Tibial nerve (tissue), 4 donors: ENCODE data around the gene RFNG. TPM values are rescaled to one million over a fixed set of nuclear protein-coding genes. Genes with fewer than 3 reads are reported as not detected.

ENCODE experiments used
- DNase-seq, 2 donors: peaks; one replicate each; pipeline ENCODE4 v3.0.0-alpha.2; 2019; ENCODE audit warnings: low spot score in 2 of 2
- H3K27ac ChIP-seq, 4 donors: fragments of 200-600 bp; sonication (generic) in 3 of 4; one replicate each; pipeline ENCODE4 v1.5.1; 2017 to 2019; ENCODE audit warnings: mild to moderate bottlenecking in 1 of 4
- H3K27me3 ChIP-seq, 2 donors: fragments of 200-600 bp; sonication (generic) in 1 of 2; one replicate each; pipeline versions ENCODE4 v1.5.1 to v1.6.0; 2017 to 2019
- H3K36me3 ChIP-seq, 3 donors: fragments of 200-600 bp; sonication (generic); one replicate each; pipeline ENCODE4 v1.5.1; 2018 to 2019
- H3K4me1 ChIP-seq, 4 donors: fragments of 200-600 bp; sonication (generic) in 3 of 4; one replicate each; pipeline ENCODE4 v1.5.1; 2017 to 2019
- H3K4me3 ChIP-seq, 4 donors: fragments of 200-600 bp; sonication (generic) in 3 of 4; one replicate each; pipeline ENCODE4 v1.5.1; 2017 to 2019; ENCODE audit warnings: mild to moderate bottlenecking in 1 of 4, moderate library complexity in 1 of 4
- H3K9me3 ChIP-seq, 4 donors: fragments of 200-600 bp; sonication (generic) in 3 of 4; one replicate each; pipeline ENCODE4 v1.5.1; 2017 to 2019
- EP300 ChIP-seq, 2 donors: sonication (generic); formaldehyde crosslinking; IDR thresholded peaks; one replicate each; pipeline ENCODE4 v1.6.1; 2017; ENCODE audit warnings: antibody characterized with exemption in 2 of 2, mild to moderate bottlenecking in 1 of 2
- POLR2A ChIP-seq, 2 donors: fragments of 450-650 bp; IDR thresholded peaks; one replicate each; pipeline ENCODE4 v1.6.1; 2017; ENCODE audit warnings: antibody characterized with exemption in 2 of 2, mild to moderate bottlenecking in 2 of 2, moderate library complexity in 2 of 2
- whole genome bisulfite sequencing, 2 donors: methylation state at CpG; one replicate each; pipeline ENCODE4 v1.1.5; 2018; 5-methylcytosine and 5-hydroxymethylcytosine counted together
- total RNA-seq, 4 donors: library from RNA; depleted of rRNA; stranded (reverse); fragments of >200 nt; gene quantifications; one replicate each; pipeline ENCODE4 v1.1.0, GENCODE V29; 2016
- TF ChIP-seq, protein P1 (sequence below), 5 experiments: fragments of 200-600 bp in 3 of 5; fragments of 450-650 bp in 2 of 5; sonication (generic) in 3 of 5; IDR thresholded peaks; one replicate each; pipeline ENCODE4 v1.5.1; 2016 to 2019; ENCODE audit warnings: antibody characterized with exemption in 5 of 5, mild to moderate bottlenecking in 3 of 5, moderate library complexity in 2 of 5

The RFNG gene
- total RNA-seq, 4 donors from 2014 or later: 43.5 to 70.2 (median 64.4) TPM

DNA sequence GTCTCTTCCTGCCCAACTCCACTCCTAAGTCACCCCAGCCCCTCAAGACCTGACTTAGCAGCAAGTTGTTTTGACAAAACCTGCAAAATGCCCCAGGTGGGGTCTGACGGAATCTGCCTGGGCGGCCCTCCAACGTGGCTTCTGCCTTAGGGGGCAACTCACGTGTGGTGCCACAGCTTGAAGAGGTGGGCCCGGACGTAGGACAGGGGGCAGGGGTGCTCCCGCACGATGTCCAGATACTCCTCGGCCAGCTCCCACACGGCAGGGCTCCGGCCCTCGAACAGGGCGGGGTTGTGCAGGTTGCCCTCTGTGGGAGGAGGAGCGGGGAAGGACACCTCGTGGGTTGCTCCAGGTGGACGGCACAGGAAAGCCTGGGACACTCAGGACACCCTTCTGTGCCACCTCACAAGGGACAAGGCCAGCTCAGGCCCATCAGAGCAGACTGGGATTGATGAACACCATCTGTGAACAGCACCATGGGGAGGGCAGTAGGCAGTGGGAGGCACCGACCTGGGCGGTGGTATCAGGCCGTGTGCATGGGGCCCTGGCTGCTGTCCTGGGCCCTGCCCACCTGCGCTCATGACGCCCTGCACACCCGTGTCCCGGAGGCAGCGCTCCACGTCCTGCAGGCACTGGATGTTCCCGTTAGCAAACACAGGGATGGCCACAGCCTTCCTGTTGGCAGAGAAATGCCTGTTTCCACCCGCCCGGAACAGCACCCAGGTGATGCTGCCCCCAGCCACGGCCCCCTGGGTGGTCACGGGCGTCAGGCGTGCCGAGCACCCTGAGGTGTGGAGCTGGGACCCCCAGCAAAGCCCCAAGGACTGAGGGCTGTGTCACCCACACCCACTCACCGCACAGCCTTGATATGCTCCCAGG, 9.7 kb upstream of the RFNG start:
- 82 to 88% methylated on average over 18 to 33 of the region's 34 CpGs for WGBS, 2 donors
- no peak for DNase-seq
- Histone ChIP-seq H3K4me3 (no peak overlapping the region), H3K27me3 (no peaks in the 10 kb centered on the region), H3K27ac (no peak overlapping the region), H3K4me1 (peaks cover 0 to 27% (median 13%) of the 10 kb centered on the region in 4 donors), H3K36me3 (peaks cover 0 to 80% (median 29%) of the 10 kb centered on the region in 3 donors), H3K9me3 (no peaks in the 10 kb centered on the region)
- TF ChIP-seq POLR2A (IDR thresholded peaks at IDR 0.05) (no peak), EP300 (IDR thresholded peaks at IDR 0.05) (no peak)
- TF ChIP-seq, protein P1, sequence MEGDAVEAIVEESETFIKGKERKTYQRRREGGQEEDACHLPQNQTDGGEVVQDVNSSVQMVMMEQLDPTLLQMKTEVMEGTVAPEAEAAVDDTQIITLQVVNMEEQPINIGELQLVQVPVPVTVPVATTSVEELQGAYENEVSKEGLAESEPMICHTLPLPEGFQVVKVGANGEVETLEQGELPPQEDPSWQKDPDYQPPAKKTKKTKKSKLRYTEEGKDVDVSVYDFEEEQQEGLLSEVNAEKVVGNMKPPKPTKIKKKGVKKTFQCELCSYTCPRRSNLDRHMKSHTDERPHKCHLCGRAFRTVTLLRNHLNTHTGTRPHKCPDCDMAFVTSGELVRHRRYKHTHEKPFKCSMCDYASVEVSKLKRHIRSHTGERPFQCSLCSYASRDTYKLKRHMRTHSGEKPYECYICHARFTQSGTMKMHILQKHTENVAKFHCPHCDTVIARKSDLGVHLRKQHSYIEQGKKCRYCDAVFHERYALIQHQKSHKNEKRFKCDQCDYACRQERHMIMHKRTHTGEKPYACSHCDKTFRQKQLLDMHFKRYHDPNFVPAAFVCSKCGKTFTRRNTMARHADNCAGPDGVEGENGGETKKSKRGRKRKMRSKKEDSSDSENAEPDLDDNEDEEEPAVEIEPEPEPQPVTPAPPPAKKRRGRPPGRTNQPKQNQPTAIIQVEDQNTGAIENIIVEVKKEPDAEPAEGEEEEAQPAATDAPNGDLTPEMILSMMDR (IDR thresholded peaks at IDR 0.05): no peak

DNA sequence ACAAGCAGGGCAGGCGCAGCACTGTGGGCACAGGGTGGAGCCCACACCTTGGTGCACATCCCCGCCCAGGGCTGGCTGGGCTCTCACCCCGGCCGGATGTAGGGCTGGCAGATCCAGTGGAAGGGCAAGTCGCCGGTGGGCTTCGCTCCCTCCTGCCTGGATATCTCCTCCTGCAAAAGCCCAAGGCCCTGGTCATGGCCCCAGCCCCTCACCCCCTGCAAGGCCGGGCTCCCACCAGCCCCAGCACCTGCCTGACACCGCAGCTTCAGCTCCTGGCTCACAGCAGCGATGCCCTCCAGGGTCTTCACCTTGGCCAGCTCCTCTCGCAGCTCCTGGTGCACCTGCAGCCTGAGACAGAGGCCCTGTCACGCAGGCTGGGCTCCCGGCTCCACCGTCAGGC, 9.0 kb upstream of the RFNG start:
- DNase-seq: no peak
- H3K4me3 ChIP-seq: no peak overlapping the region
- H3K4me1 ChIP-seq: peaks cover 0 to 21% (median 11%) of the 10 kb centered on the region in 4 donors
- H3K9me3 ChIP-seq: no peaks in the 10 kb centered on the region
- H3K27me3 ChIP-seq: no peaks in the 10 kb centered on the region
- H3K36me3 ChIP-seq: peaks cover 0 to 86% (median 29%) of the 10 kb centered on the region in 3 donors
- H3K27ac ChIP-seq: no peak overlapping the region
- WGBS, 2 donors: 89 to 95% methylated on average over 6 to 13 of the region's 14 CpGs
- TF ChIP-seq EP300 (IDR thresholded peaks at IDR 0.05) (no peak), POLR2A (IDR thresholded peaks at IDR 0.05) (no peak)
- TF ChIP-seq, protein P1 (IDR thresholded peaks at IDR 0.05): no peak

DNA sequence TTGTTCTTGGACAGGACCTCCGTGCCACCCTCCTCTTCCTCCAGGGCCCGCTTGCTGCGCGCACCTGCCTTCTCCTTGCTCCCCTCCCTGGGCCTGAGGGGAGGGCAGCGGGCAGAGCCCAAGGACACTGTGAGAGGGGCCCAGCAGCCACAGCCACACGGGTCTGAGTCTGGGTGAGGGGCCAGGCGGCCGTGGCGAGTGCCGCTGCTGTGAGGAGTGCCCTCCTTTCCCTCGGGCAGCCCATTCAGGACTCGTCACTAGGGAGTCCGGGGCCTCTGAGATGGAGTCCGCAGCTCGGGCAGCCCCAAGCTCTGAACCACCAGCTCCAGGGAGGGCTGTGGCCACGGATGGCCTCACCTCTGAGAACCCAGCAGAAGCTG, 8.4 kb upstream of the RFNG start:
- no peak for DNase-seq
- H3K36me3 ChIP-seq: peaks cover 0 to 93% (median 35%) of the 10 kb centered on the region in 3 donors
- no peak overlapping the region for H3K4me3 ChIP-seq
- no peak overlapping the region for H3K27ac ChIP-seq
- no peaks in the 10 kb centered on the region for H3K9me3 ChIP-seq
- 76% methylated on average over 15 to 16 of the region's 16 CpGs for WGBS, 2 donors
- TF ChIP-seq EP300 (IDR thresholded peaks at IDR 0.05): no peak
- no peaks in the 10 kb centered on the region for H3K27me3 ChIP-seq
- H3K4me1 ChIP-seq: peaks cover 0 to 24% (median 10%) of the 10 kb centered on the region in 4 donors

DNA sequence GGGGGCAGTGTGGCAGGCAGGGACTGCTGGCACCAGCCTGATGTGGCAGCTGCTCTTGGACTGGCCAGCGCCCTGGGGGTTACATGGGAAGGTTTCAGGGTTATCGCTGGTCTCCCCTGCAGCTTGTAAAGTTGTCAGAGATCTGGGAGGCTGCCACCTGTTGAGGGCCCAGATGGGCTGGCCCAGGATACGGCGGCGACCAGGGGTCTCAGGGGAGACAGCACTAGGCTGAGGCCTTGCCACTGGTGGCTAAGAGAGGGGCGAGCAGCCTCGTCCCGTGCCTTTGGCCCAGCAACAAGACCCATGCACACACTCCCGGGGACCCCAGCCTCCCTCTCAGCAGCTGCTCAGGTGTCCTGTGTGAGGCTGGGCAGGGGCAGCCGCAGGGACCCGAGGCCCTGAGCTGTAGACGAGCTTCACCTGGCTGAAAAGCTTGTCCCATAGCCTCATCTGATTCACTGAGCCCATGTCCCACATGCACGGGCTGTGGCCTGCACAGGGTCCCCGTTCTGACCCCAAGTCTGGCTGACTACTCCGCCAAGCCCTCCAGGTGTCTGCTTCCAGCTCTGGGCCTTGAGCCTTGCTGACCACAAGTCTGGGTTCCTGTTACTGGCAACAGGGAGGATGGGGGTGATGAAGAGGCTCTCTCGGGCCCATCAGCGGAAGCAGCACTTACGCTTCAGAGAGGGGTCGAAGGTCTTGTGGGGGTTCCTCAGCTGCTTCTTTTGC, 7.8 kb upstream of the RFNG start:
- Histone ChIP-seq H3K9me3 (no peaks in the 10 kb centered on the region), H3K4me1 (peaks cover 0 to 18% (median 5%) of the 10 kb centered on the region in 4 donors), H3K27me3 (no peaks in the 10 kb centered on the region), H3K27ac (no peak overlapping the region), H3K36me3 (peaks cover 0 to 98% (median 40%) of the 10 kb centered on the region in 3 donors), H3K4me3 (no peak overlapping the region)
- TF ChIP-seq POLR2A (IDR thresholded peaks at IDR 0.05): no peak
- TF ChIP-seq EP300 (IDR thresholded peaks at IDR 0.05): no peak
- TF ChIP-seq, protein P1 (IDR thresholded peaks at IDR 0.05): no peak
- DNase-seq: no peak
- 70 to 77% methylated on average over 11 to 12 of the region's 19 CpGs for WGBS, 2 donors

DNA sequence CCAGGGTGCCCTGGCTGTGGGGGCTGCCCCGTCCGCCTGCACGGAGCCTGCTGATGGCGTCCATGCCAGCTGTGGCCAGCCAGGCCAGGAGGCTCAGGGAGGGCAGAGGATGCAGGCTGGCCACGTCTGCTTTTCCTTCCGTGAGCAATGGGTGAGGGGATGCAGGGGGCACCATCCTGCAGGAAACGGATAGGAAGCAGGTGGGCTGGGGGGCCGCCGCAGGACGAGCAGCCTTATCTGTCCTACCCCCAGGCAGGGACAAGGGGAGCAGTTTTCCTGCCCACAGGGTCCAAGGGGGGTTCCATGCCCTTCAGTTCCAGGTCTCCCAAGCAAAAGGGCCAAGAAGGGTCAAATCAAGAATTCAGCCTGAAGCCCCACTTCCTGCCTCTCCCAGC, 7.2 kb upstream of the RFNG start:
- Histone ChIP-seq H3K4me3 (no peak overlapping the region), H3K4me1 (peaks cover 0 to 18% (median under 1%) of the 10 kb centered on the region in 4 donors), H3K27ac (no peak overlapping the region), H3K36me3 (peaks cover 0 to 100% (median 42%) of the 10 kb centered on the region in 3 donors), H3K9me3 (no peaks in the 10 kb centered on the region), H3K27me3 (no peaks in the 10 kb centered on the region)
- WGBS, 2 donors: 59 to 70% methylated on average over 7 to 10 of the region's 10 CpGs
- DNase-seq: no peak
- TF ChIP-seq EP300 (IDR thresholded peaks at IDR 0.05) (no peak), POLR2A (IDR thresholded peaks at IDR 0.05) (no peak)
- TF ChIP-seq, protein P1 (IDR thresholded peaks at IDR 0.05): no peak
